Left renal cortex interstitium (tissue), 4 donors: Measurements from ENCODE around the gene KIR3DL1. TPM values are rescaled to one million over a fixed set of nuclear protein-coding genes. Genes with fewer than 3 reads are reported as not detected.
"Not testable (repeated sequence)": the region's sequence is repeated elsewhere in the genome, so short reads cannot be mapped to it uniquely, and the experiment has no call there.

ENCODE experiments used
- DNase-seq, 4 donors: peaks; one replicate each; pipeline ENCODE4 v3.0.0-alpha.2; 2013; ENCODE audit warnings: low read depth in 4 of 4, low spot score in 2 of 4, missing footprints in 1 of 4
- polyA plus RNA-seq, 4 donors: library from polyadenylated mRNA; unstranded; fragments of 120-200 nt; gene quantifications; one replicate each; pipeline ENCODE4 v1.2.1, GENCODE V29; 2013; ENCODE audit not compliant: insufficient read length in 4 of 4

Gene KIR3DL1
- polyA plus RNA-seq: not detected

DNA sequence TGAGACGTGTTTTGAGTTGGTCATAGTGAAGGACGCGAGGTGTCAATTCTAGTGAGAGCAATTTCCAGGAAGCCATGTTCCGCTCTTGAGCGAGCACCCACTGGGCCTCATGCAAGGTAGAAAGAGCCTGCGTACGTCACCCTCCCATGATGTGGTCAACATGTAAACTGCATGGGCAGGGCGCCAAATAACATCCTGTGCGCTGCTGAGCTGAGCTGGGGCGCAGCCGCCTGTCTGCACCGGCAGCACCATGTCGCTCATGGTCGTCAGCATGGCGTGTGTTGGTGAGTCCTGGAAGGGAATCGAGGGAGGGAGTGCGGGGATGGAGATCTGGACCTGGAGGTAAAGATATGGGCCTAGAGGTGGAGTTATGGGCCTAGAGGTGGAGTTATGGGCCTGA lies at the start of gene KIR3DL1:
Gene KIR3DL1 (plus strand): TSS at position 218 of the 400 bp plus-strand sequence.
- DNase-seq: not testable (repeated sequence)

GRCh38 chr19:54769646-54770045 lies 46.6 kb upstream of the KIR3DL1 start, which contains the start of gene KIR2DL1:
Gene KIR2DL1 (plus strand): TSS chr19:54769793. CDS start chr19:54769851, 58 bp downstream.
- DNase-seq: not testable (repeated sequence)

DNA sequence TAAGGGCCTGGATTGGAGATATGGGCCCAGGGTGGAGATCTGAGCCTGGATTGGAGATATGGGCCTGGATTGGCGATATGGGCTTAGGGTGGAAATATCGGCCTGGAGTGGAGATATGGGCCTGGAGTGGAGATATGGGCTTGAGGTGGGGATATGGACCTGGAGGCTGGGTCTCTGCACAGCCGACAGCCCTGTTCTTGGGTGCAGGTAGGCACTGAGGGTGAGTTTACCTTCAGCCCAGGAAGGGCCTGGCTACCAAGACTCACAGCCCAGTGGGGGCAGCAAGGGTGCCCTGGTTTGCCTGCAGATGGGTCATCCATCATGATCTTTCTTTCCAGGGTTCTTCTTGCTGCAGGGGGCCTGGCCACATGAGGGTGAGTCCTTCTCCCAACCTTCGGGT lies 45.8 kb upstream of the KIR3DL1 start:
- not testable (repeated sequence) for DNase-seq

DNA sequence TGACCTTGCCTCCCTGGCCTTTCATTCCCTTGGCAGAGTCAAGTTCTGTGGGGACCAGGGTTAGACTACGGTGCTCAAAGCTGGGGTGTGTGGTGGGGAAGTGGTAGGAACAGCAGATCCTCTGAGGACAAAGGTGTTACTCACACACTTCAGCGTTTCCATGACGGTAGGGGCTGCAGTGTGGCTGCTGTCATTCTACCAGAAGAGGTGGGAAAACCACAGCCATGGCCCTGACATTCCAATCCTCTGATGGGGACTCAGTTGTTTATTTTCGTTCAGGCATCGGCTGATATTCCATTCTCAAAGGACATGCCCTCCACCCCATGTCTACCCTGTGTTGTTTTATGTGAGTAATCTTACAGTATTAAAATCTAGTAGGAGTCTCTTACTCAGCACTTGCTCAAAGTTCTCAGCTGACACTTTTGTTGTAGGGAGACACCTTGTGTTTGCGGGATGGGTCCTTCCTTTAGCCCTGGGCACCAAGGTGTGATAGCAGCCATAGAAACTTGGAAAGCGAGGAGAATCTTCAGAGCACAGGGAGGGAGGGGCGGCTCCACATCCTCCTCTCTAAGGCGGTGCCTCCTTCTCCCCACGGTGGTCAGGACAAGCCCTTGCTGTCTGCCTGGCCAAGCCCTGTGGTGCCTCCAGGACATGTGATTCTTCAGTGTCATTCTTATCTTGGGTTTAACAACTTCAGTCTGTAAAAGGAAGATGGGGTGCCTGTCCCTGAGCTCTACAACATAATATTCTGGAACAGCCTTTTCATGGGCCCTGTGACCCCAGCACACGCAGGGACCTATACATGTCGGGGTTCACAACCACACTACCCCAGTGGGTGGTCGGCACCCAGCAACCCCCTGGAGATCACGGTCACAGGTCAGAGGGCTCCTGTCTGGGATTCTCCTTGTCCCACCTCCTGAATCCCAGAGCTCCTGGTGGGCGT lies 45.0 kb upstream of the KIR3DL1 start:
- DNase-seq: not testable (repeated sequence)

GRCh38 chr19:54772666-54773065 lies 43.6 kb upstream of the KIR3DL1 start:
- DNase-seq: not testable (repeated sequence)

DNA sequence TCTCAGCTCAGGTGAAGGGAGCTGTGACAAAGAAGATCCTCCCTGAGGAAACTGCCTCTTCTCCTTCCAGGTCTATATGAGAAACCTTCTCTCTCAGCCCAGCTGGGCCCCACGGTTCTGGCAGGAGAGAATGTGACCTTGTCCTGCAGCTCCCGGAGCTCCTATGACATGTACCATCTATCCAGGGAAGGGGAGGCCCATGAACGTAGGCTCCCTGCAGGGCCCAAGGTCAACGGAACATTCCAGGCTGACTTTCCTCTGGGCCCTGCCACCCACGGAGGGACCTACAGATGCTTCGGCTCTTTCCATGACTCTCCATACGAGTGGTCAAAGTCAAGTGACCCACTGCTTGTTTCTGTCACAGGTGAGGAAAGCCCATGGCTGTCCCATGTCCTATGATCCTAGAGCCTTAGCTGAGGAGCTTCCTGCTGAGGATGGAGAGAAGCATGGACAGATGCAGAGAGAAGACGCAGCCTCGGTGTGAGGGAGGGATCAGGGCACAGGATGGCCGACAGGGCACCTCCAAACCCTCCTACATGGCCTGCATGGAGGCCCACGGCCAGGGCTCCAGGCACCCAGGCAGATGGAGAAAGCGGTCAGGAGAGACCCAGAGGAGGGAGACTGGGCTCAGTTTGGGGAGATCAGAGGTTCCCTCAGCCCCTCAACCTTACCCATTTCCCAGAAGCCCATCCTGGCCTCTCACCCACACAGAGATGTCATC lies 41.0 kb upstream of the KIR3DL1 start:
- not testable (repeated sequence) for DNase-seq

DNA sequence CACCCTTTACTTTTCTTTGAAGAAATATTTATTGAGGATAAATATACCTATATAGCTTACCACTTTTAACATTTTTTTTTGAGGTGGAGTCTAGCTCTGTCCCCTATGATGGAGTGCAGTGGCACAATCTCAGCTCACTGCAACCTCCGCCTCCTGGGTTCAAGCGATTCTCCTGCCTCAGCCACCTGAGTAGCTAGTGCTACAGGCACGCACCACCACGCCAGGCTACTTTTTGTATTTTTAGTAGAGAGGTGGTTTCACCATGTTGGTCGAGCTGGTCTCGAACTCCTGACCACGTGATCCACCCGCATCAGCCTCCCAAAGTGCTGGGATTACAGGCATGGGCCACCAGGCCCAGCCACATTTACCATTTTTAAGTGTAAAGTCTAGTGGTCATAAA lies 40.4 kb upstream of the KIR3DL1 start:
- not testable (repeated sequence) for DNase-seq

GRCh38 chr19:54777851-54778250 lies 38.4 kb upstream of the KIR3DL1 start:
- not testable (repeated sequence) for DNase-seq

- not testable (repeated sequence) for DNase-seq
These were observed 37.4 kb upstream of the KIR3DL1 start for GRCh38 chr19:54778896-54779295.

DNA sequence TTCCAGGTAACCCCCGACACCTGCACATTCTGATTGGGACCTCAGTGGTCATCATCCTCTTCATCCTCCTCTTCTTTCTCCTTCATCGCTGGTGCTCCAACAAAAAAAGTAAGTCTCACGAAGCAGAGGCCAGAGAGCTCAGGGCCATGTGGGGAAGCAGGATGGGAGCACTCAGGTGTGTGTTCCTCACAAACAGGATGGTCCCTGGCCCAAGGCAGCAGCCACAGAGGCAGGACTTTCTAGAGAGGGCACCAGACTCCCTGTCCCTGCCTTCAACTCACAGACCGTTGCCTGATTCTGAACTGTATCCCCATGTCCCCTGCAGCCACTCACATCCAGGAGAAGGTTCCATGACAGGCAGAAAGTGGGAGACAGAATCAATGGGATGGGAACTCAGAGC lies 33.4 kb upstream of the KIR3DL1 start:
- DNase-seq: not testable (repeated sequence)

DNA sequence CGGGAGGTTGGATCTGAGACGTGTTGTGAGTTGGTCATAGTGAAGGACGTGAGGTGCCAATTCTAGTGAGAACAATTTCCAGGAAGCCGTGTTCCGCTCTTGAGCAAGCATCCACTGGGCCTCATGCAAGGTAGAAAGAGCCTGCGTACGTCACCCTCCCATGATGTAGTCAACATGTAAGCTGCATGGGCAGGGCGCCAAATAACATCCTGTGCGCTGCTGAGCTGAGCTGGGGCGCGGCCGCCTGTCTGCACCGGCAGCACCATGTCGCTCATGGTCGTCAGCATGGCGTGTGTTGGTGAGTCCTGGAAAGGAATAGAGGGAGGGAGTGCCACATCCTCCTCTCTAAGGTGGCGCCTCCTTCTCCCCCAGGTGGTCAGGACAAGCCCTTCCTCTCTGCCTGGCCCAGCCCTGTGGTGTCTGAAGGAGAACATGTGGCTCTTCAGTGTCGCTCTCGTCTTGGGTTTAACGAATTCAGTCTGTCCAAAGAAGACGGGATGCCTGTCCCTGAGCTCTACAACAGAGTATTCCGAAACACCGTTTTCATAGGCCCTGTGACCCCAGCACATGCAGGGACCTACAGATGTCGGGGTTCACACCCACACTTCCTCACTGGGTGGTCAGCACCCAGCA lies 30.1 kb upstream of the KIR3DL1 start:
- not testable (repeated sequence) for DNase-seq

DNA sequence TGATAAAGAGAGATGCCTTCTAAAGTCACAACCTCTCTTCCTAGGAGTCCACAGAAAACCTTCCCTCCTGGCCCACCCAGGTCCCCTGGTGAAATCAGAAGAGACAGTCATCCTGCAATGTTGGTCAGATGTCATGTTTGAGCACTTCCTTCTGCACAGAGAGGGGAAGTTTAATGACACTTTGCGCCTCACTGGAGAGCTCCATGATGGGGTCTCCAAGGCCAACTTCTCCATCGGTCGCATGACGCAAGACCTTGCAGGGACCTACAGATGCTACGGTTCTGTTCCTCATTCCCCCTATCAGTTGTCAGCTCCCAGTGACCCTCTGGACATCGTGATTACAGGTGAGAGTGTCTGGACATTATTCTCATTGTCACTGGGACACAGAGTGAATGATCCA lies 28.1 kb upstream of the KIR3DL1 start:
- not testable (repeated sequence) for DNase-seq

DNA sequence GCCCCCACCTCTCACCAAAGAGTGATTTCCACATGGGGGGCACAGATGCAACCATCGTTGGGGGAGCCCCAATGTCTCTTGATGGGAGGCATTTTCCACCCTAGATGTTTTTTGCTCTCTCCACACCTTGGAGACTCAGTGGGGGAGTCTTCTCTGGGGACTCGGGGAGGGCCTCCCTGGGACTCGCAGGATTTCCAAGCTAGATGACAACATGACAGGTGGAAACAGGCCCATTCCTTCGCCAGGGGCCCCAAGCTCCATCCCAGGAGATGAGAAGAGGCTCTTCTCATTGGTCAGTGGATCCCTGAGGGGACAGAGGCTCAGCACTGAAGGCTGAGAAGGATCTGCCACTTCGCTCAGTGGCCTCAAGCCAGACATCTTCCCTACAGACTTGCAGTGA lies 25.6 kb upstream of the KIR3DL1 start:
- no peak for DNase-seq

DNA sequence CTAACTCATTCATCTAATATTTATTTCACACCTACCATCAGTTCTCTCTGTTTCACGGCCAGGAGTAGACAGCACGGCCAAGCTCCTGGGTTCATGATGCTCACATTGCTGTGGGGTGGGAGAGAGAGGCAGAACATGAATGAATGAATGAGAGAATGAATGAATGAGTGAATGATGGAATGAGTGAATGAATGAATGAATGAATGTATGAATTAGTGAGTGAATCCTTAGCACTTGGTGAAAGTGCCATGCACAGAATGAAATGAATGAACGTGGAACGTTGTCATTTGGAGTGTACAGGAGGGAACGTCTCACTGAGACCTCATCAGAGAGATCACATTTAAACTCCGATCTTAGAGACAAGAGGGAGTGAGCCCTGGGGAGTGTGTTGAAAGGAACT lies 24.8 kb upstream of the KIR3DL1 start:
- no peak for DNase-seq

GRCh38 chr19:54792814-54793213 lies 23.5 kb upstream of the KIR3DL1 start:
- DNase-seq: no peak

DNA sequence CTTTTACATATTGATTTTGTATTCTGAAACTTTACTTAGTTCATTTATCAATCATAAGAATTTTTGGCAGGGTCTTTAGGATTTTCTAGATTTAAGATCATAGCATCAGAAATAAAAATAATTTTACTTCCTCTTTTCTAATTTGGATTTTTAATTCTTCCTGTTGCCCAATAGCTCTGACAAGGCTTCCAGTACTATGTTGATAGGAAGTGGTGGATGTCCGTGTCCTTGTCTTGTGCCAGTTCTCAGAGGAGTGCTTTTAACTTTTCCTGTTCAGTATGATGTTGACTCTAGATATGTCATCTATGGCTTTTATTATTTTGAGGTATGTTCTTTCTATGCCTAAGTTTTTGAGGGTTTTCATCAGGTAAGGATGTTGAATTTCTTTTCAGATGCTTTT lies 20.5 kb upstream of the KIR3DL1 start:
- DNase-seq: no peak

DNA sequence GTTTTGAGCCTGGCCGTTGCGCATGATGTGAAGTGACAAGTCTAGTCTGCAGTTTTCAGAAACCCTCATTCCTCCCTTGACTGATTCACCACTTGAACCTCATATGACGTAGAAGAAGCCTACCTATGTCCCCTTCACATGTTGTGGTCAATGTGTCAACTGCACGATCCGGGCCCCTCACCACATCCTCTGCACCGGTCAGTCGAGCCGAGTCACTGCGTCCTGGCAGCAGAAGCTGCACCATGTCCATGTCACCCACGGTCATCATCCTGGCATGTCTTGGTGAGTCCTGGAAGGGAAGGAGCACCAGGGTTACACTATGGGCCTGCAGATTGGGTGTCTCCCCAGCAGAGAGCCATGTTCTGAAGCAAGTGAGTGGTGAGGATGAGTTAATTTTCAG lies 12.9 kb upstream of the KIR3DL1 start, which contains the start of gene KIR2DL4:
Gene KIR2DL4 (plus strand): TSS at position 201 of the 400 bp plus-strand sequence. CDS start 42 bp downstream, at position 243.
- no peak for DNase-seq

GRCh38 chr19:54804101-54804500 lies 12.2 kb upstream of the KIR3DL1 start:
- no peak for DNase-seq

DNA sequence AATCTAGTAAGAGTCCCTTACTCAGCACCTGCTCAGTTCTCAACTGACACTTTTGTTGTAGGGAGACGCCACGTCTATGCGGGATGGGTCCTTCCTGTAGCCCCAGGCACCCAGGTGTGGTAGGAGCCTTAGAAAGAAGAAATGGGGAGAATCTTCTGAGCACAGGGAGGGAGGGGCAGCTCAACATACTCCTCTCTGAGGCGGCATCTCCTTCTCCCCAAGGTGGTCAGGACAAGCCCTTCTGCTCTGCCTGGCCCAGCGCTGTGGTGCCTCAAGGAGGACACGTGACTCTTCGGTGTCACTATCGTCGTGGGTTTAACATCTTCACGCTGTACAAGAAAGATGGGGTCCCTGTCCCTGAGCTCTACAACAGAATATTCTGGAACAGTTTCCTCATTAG lies 11.7 kb upstream of the KIR3DL1 start:
- no peak for DNase-seq

- DNase-seq: no peak
These were observed 10.4 kb upstream of the KIR3DL1 start for GRCh38 chr19:54805665-54806515.
